Measurements from ENCODE around the gene SIDT2. TPM values are rescaled to one million over a fixed set of nuclear protein-coding genes. Genes with fewer than 3 reads are reported as not detected.
A peak's percentile ranks its signal among the peaks of the same experiment; 100 is the strongest.

Gene SIDT2
- total and polyA plus RNA-seq, 2 of the 4 experiments (the other 2 are of a cell fraction) = 7.3 to 30.3 TPM

DNA sequence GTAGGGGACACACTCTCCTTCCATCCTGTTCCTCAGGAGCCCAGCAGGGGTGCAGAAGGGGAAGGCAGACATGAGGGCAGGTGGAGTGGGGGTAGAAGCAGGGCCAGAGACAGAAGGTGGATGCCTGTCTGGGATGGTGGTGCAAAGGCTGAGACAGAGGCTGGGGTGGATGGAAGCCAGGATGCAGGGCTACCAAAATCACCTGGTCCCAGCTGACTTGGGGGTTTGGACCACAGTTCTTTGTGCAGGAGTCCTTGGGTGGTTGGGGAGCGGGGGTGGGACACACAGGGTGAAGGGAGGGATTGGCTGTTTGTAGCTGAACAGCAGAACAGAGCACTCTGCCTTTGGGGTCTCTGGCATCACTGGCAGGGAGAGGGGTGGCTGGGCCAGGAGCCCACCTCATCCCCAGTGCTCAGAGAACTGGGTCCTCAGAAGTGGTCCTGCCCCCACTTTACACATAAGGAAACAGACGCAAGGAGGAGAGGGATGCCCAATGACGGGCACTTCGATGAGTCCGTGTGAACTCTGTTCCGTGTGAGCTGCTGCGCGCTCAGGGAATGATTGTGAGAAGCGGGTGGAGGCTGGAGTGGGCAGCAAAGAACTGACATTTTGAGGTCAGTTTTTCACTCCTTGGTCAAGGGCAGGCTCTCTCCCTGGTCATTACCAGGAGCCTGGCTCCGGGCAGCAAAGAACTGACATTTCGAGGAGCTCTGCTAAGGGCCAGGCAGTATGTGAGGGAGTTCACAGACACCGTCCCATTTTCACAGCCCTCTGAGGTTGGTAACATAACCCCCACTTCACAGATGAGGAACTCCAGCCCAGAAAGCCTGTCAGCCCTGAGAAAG, 22.5 kb downstream of the SIDT2 start:
- H4K8ac ChIP-seq (ENCODE audit: low read depth in 2 of 2, low read length in 2 of 2) = peak overlapping the region; percentile 93 to 96
- H3K4me1 ChIP-seq (ENCODE audit: control insufficient read depth, insufficient read depth, low read length) = peaks cover 46% of the 10 kb centered on the region
- 0 out of 2 replicates have a peak overlapping the region, but pooled peaks have one; percentile 5 for H2BK20ac ChIP-seq (ENCODE audit: low read depth, low read length)
- no peaks in the 10 kb centered on the region for H3K9me3 ChIP-seq (ENCODE audit: control insufficient read depth, insufficient read depth, low read length)
- H2BK15ac ChIP-seq (ENCODE audit: low read depth, low read length) = no peak overlapping the region; the same call in 2 of the 3 replicates
- DNase-seq = peak; percentile 32
- H3K56ac ChIP-seq (ENCODE audit: extremely low read depth, insufficient read depth, low read length) = peak overlapping the region; percentile 99
- H4K91ac ChIP-seq (ENCODE audit: insufficient read depth, low read depth, low read length) = peak overlapping the region; percentile 95
- peak overlapping the region; percentile 52 for H4K5ac ChIP-seq (ENCODE audit: low read depth, low read length)
- H2BK120ac ChIP-seq (ENCODE audit: low read depth, low read length) = peak overlapping the region; percentile 91
- peak overlapping the region; percentile 83 for H2BK5ac ChIP-seq (ENCODE audit: low read depth, low read length, poor library complexity, severe bottlenecking)
- no peak for ATAC-seq (ENCODE audit: low read depth)
- dilution Hi-C loops (cut with HindIII; ENCODE audit: low sequenced_read_pairs, unreplicated experiment) (no loop called here), in situ Hi-C loops (cut with MboI; ENCODE audit: low sequenced_read_pairs) (no loop called here), intact Hi-C loops (cut with micrococcal nuclease) (no loop called here)
- ChIA-PET POLR2A (ENCODE audit: unreplicated experiment) (no interaction called here), CTCF (interaction anchor here (0.6 to 1.3 kb wide), 2 partner anchors 10 to 66 kb away, joined by 3 read pairs; no protein-coding TSS in a partner anchor)
- WGBS, 2 experiments (ENCODE audit: extremely low coverage in 2 of 2, insufficient read length in 1 of 2) = no CpG with 5 or more reads among the region's 12 CpGs
- BruUV-seq (replicated peaks) = no TSS peak
- peaks cover 58% of the 10 kb centered on the region for H4K20me1 ChIP-seq (ENCODE audit: insufficient read depth, low read length)
- H2AK9ac ChIP-seq (replicated peaks; ENCODE audit: low read depth, low read length, poor library complexity) = peak overlapping the region; percentile 100
- peaks cover 29 to 71% of the 10 kb centered on the region in 2 experiments for H3K79me1 ChIP-seq (ENCODE audit: low read depth in 1 of 2, low read length in 2 of 2)
- peak overlapping the region; percentile 96 for H3K4ac ChIP-seq (ENCODE audit: low read depth, low read length)
- H3K27me3 ChIP-seq (ENCODE audit: control insufficient read depth, insufficient read depth, low read length) = no peaks in the 10 kb centered on the region
- H2AK5ac ChIP-seq (ENCODE audit: low read depth, low read length) = peak overlapping the region; percentile 97
- H3K23ac ChIP-seq (ENCODE audit: low read depth, low read length) = peak overlapping the region; percentile 91
- H3K4me2 ChIP-seq (ENCODE audit: low read depth, low read length) = peak overlapping the region; percentile 80
- peak overlapping the region; percentile 98 for H3K14ac ChIP-seq (replicated peaks; ENCODE audit: low read depth, low read length)
- H3K9me1 ChIP-seq (ENCODE audit: insufficient read depth, low read length) = peaks cover 28% of the 10 kb centered on the region
- TF ChIP-seq POLR2A (IDR thresholded peaks at IDR 0.05; ENCODE audit: low read depth, low read length) = peak; percentile 1; the same call in 1 of the 2 replicates
- TF ChIP-seq MXI1 (IDR thresholded peaks at IDR 0.05; ENCODE audit: borderline replicate concordance, low read depth, low read length) = no peak
- no peak for TF ChIP-seq MAFK (IDR thresholded peaks at IDR 0.05; ENCODE audit: low read depth, low read length)
- no peak for TF ChIP-seq RFX5 (IDR thresholded peaks at IDR 0.05; ENCODE audit: low read depth, low read length)
- no peak for TF ChIP-seq BHLHE40 (IDR thresholded peaks at IDR 0.05; ENCODE audit: low read depth, low read length)
- TF ChIP-seq CTCF (conservative IDR thresholded peaks at IDR 0.05; ENCODE audit: low read depth, low read length) = no peak
- no peak for TF ChIP-seq ELK1 (IDR thresholded peaks at IDR 0.05; ENCODE audit: borderline replicate concordance, low read depth, low read length)
- TF ChIP-seq USF2 (IDR thresholded peaks at IDR 0.05; ENCODE audit: low read depth, low read length) = no peak
- 0 out of 2 replicates have a peak, but pooled peaks have one; percentile 78 for TF ChIP-seq CHD1 (IDR thresholded peaks at IDR 0.05; ENCODE audit: low read depth, low read length)
- TF ChIP-seq FOS (IDR thresholded peaks at IDR 0.05; ENCODE audit: low read depth, low read length) = no peak
- TF ChIP-seq NFE2L2 (IDR thresholded peaks at IDR 0.05; ENCODE audit: low read depth, low read length) = no peak
- no peak for TF ChIP-seq RAD21 (IDR thresholded peaks at IDR 0.05; ENCODE audit: low read length)
- no peak for TF ChIP-seq SMC3 (IDR thresholded peaks at IDR 0.05; ENCODE audit: low read depth, low read length)
- no peak for TF ChIP-seq MAZ (IDR thresholded peaks at IDR 0.05; ENCODE audit: borderline replicate concordance, low read depth, low read length)
- peaks cover 44% of the 10 kb centered on the region for H3K36me3 ChIP-seq (ENCODE audit: control insufficient read depth, insufficient read depth, low read length)
- H3K9ac ChIP-seq (ENCODE audit: low read depth, low read length) = peak overlapping the region; percentile 92
- peak overlapping the region; percentile 49 for H3K4me3 ChIP-seq (ENCODE audit: insufficient read depth, low read depth, low read length)
- peak overlapping the region; percentile 91 for H3K27ac ChIP-seq (ENCODE audit: insufficient read depth, low read length)
- peak overlapping the region; percentile 65 for H3K18ac ChIP-seq (ENCODE audit: low read depth, low read length)
- peak overlapping the region; percentile 38 for H2AFZ ChIP-seq (replicated peaks; ENCODE audit: low read length, poor library complexity)
